Measurements from ENCODE around the gene CCKAR. TPM values are rescaled to one million over a fixed set of nuclear protein-coding genes. Genes with fewer than 3 reads are reported as not detected.

Gene CCKAR
- total RNA-seq, 3 donors from 2014 or later, result 0.44 TPM; not detected in 2

- DNase-seq (no peak), ATAC-seq (no peak)
- Histone ChIP-seq H3K4me1 (ENCODE audit: low read depth) (no peaks in the 10 kb centered on the region), H3K36me3 (ENCODE audit: low read depth) (no peaks in the 10 kb centered on the region), H3K9me3 (no peaks in the 10 kb centered on the region), H3K4me3 (no peak overlapping the region)
- no peak for TF ChIP-seq CTCF (IDR thresholded peaks at IDR 0.05)
- intact Hi-C loops (cut with DNase I, micrococcal nuclease), result no loop called here
These were observed 57.9 kb downstream of the CCKAR start for GRCh38 chr4:26432419-26432818.

- Histone ChIP-seq H3K4me1 (ENCODE audit: low read depth) (no peaks in the 10 kb centered on the region), H3K9me3 (no peaks in the 10 kb centered on the region), H3K36me3 (ENCODE audit: low read depth) (no peaks in the 10 kb centered on the region), H3K4me3 (no peak overlapping the region)
- intact Hi-C loops (cut with DNase I, micrococcal nuclease), result no loop called here
- no peak for ATAC-seq
- TF ChIP-seq CTCF (IDR thresholded peaks at IDR 0.05), result no peak
- no peak for DNase-seq
These were observed 58.7 kb downstream of the CCKAR start for GRCh38 chr4:26431461-26432180.

Other genes starting within 250 kb of the CCKAR start
- 100 to 1,000 TPM in 1 of 3 donors, 10 to 100 TPM in 2; 50.4 to 133 (median 52.0) TPM for gene RBPJ, start 169.5 kb downstream of the CCKAR start, total RNA-seq
- gene TBC1D19, start 93.6 kb upstream of the CCKAR start, total RNA-seq, result 10 to 100 TPM in 1 of 3 donors, 1 to 10 TPM in 2; 3.7 to 11.6 (median 6.8) TPM